Neuron (in vitro differentiated cells): ENCODE results near the gene SNCA.

Source experiments
- H2AFZ ChIP-seq: one replicate; pipeline ENCODE4 v1.6.1; 2013; ENCODE audit warnings: low read depth, mild to moderate bottlenecking, inconsistent platforms, low read length, moderate library complexity
- H3K27me3 ChIP-seq: one replicate; pipeline ENCODE4 v1.6.1; 2013; ENCODE audit warnings: low read length; ENCODE audit not compliant: insufficient read depth
- H3K36me3 ChIP-seq: one replicate; pipeline ENCODE4 v1.6.1; 2013; ENCODE audit warnings: low read length; ENCODE audit not compliant: insufficient read depth
- H3K4me1 ChIP-seq: one replicate; pipeline ENCODE4 v1.6.1; 2013; ENCODE audit warnings: low read length; ENCODE audit not compliant: insufficient read depth
- H3K4me3 ChIP-seq: 2 replicates; pipeline ENCODE4 v1.5.1; 2013; ENCODE audit warnings: mild to moderate bottlenecking, low read length, moderate library complexity
- H3K9me3 ChIP-seq: one replicate; pipeline ENCODE4 v1.6.1; 2013; ENCODE audit warnings: low read length

SNCA gene

DNA sequence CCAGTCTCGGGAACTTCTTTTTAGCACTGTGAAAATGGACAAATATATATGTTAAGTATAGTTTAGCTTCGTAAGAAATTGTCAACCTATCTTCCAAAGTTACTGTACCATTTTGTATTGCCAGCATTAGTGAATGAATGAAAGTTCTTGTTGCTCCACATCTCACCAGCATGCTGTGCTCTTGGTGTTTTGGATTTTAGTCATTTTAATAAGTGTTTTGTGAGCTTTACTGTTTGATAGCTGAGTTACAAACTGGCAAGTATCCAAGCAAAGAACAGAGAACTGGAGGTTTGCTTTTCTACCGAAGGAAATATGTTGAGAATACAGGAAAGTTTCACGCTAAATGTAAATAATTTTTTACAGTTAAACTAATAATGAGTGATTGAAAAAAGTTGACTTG, 33.0 kb downstream of the SNCA start:
- Histone ChIP-seq H3K4me1 (no peaks in the 10 kb centered on the region), H3K27me3 (no peaks in the 10 kb centered on the region), H3K36me3 (no peaks in the 10 kb centered on the region), H3K4me3 (no peak overlapping the region), H2AFZ (no peak overlapping the region), H3K9me3 (no peaks in the 10 kb centered on the region)

DNA sequence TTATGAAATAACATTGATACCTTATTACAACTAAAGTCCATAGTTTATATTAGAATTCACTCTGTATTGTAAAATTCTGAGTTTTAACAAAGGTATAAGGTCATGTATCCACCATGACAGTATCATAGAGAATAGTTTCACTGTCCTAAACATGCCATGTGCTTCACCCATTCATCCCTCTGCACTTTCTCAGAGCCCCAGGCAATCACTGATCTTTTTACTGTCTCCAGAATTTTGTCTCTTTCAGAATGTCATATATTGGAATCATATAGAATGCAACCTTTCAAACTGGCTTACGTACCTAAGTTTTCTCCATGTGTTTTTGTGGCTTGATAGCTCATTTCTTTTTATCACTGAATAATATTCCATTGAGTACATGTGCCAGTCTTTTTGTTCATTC, 33.9 kb downstream of the SNCA start:
- Histone ChIP-seq H3K27me3 (no peaks in the 10 kb centered on the region), H3K9me3 (no peaks in the 10 kb centered on the region), H3K36me3 (no peaks in the 10 kb centered on the region), H3K4me3 (no peak overlapping the region), H3K4me1 (no peaks in the 10 kb centered on the region), H2AFZ (no peak overlapping the region)

- H3K36me3 ChIP-seq = no peaks in the 10 kb centered on the region
- no peak overlapping the region for H3K4me3 ChIP-seq
- no peak overlapping the region for H2AFZ ChIP-seq
- no peaks in the 10 kb centered on the region for H3K4me1 ChIP-seq
- H3K27me3 ChIP-seq = no peaks in the 10 kb centered on the region
- H3K9me3 ChIP-seq = no peaks in the 10 kb centered on the region
Measured at GRCh38 chr4:89800527-89801103, 36.3 kb downstream of the SNCA start.

- H2AFZ ChIP-seq = no peak overlapping the region
- H3K4me3 ChIP-seq = no peak overlapping the region
- H3K9me3 ChIP-seq = no peaks in the 10 kb centered on the region
- H3K36me3 ChIP-seq = no peaks in the 10 kb centered on the region
- H3K27me3 ChIP-seq = no peaks in the 10 kb centered on the region
- no peaks in the 10 kb centered on the region for H3K4me1 ChIP-seq
Measured at GRCh38 chr4:89800012-89800516, 36.9 kb downstream of the SNCA start.

GRCh38 chr4:89799071-89799470, 37.9 kb downstream of the SNCA start:
- H2AFZ ChIP-seq = no peak overlapping the region
- no peaks in the 10 kb centered on the region for H3K27me3 ChIP-seq
- H3K36me3 ChIP-seq = no peaks in the 10 kb centered on the region
- no peaks in the 10 kb centered on the region for H3K4me1 ChIP-seq
- no peak overlapping the region for H3K4me3 ChIP-seq
- H3K9me3 ChIP-seq = no peaks in the 10 kb centered on the region

GRCh38 chr4:89797117-89797516, 39.8 kb downstream of the SNCA start:
- H3K36me3 ChIP-seq = no peaks in the 10 kb centered on the region

GRCh38 chr4:89788206-89789072, 48.5 kb downstream of the SNCA start:
- Histone ChIP-seq H3K27me3 (no peaks in the 10 kb centered on the region), H3K4me3 (no peak overlapping the region), H3K4me1 (peaks cover 5% of the 10 kb centered on the region), H3K9me3 (no peaks in the 10 kb centered on the region), H3K36me3 (no peaks in the 10 kb centered on the region), H2AFZ (no peak overlapping the region)

More at GRCh38 chr4:89797117-89797516, 39.8 kb downstream of the SNCA start:
- H3K4me3 ChIP-seq = no peak overlapping the region
- no peaks in the 10 kb centered on the region for H3K27me3 ChIP-seq
- H2AFZ ChIP-seq = no peak overlapping the region
- no peaks in the 10 kb centered on the region for H3K9me3 ChIP-seq
- H3K4me1 ChIP-seq = no peaks in the 10 kb centered on the region

- H3K27me3 ChIP-seq = no peaks in the 10 kb centered on the region
- no peak overlapping the region for H3K4me3 ChIP-seq
- H2AFZ ChIP-seq = no peak overlapping the region
- H3K4me1 ChIP-seq = peaks cover 5% of the 10 kb centered on the region
- H3K36me3 ChIP-seq = no peaks in the 10 kb centered on the region
- no peaks in the 10 kb centered on the region for H3K9me3 ChIP-seq
Measured at GRCh38 chr4:89784686-89785231, 52.2 kb downstream of the SNCA start.

DNA sequence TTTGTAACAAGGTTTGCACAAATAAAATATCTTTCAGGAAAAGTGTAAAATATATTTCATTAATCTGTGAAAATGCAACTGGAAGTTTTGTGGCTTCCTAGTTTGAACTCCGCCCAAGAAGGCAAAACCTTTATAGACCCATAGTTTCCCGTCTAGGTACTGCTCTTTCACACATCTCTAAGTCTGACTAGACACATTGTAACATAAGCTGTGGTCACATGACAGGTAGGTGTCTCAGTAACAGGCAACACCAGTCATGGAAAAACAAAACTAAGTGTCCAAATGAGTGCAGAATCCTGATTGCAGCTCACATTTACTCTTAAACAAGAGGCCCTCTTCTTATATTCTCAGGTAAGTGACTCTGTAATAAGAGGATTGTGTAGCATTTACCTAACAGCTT, 55.6 kb downstream of the SNCA start:
- H3K4me1 ChIP-seq = no peaks in the 10 kb centered on the region
- H2AFZ ChIP-seq = no peak overlapping the region
- H3K9me3 ChIP-seq = no peaks in the 10 kb centered on the region
- H3K27me3 ChIP-seq = no peaks in the 10 kb centered on the region
- no peak overlapping the region for H3K4me3 ChIP-seq
- no peaks in the 10 kb centered on the region for H3K36me3 ChIP-seq

DNA sequence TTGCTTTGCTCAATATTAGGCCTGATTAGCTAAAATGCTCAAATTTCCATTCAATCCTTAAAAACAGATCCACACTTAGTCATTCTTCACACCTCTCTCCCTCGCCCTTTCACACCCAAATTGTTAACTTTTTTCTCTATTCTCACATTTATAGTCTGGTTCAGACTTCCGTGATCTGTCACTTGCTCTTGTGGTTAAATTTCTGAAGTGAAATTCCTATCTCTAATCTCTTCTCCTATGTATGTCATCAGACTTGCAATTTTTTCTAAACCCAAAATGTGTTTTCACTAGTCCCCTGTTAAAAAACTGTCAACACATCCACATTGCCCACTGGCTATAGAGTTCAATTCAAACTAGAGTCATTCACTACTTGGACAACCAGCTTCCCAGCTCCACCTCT, 63.2 kb downstream of the SNCA start:
- no peaks in the 10 kb centered on the region for H3K36me3 ChIP-seq
- H2AFZ ChIP-seq = no peak overlapping the region
- no peaks in the 10 kb centered on the region for H3K27me3 ChIP-seq
- no peak overlapping the region for H3K4me3 ChIP-seq
- H3K4me1 ChIP-seq = no peaks in the 10 kb centered on the region
- H3K9me3 ChIP-seq = no peaks in the 10 kb centered on the region

DNA sequence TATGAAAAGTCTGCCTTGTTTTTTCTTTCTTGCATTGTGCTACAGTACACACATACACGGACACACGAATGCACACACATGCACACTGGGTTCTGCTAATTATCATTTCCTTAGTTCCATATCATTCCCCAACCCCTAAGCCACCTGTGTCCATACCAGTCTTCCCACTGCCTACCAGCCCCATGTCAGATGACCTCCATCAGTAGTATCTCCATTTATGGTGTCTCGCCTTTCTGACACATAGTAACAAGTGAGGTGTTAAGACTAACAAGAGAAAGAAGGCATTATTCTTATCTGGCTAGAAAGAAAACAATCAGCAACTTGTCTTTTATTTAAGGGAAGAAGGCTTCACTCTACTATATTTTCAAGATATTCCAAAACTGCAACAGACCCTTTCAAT, 67.1 kb downstream of the SNCA start:
- Histone ChIP-seq H3K36me3 (no peaks in the 10 kb centered on the region), H3K9me3 (no peaks in the 10 kb centered on the region), H3K4me1 (peaks cover 9% of the 10 kb centered on the region), H3K4me3 (no peak overlapping the region), H2AFZ (no peak overlapping the region), H3K27me3 (no peaks in the 10 kb centered on the region)

DNA sequence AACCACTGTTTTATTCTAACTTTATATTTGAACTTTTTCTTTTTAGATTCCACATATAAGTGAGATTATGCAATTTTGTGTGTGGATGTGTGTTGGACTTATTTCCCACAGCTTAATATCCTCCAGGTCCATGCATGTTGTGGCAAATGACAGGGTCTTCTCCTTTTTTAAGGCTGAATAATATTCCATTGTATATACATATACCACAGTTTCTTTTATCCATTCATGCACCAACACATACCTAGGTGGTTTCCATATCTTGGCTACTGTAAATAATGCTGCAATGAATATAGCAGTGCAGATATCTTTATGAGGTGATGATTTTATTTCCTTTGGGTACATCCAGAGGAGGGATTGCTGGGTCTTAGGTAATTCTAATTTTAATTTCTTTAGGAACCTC, 69.0 kb downstream of the SNCA start:
- H3K9me3 ChIP-seq = no peaks in the 10 kb centered on the region
- H3K4me1 ChIP-seq = peaks cover 9% of the 10 kb centered on the region
- no peaks in the 10 kb centered on the region for H3K36me3 ChIP-seq
- H3K4me3 ChIP-seq = no peak overlapping the region
- H2AFZ ChIP-seq = no peak overlapping the region
- no peaks in the 10 kb centered on the region for H3K27me3 ChIP-seq

GRCh38 chr4:89765966-89766365, 71.0 kb downstream of the SNCA start:
- no peaks in the 10 kb centered on the region for H3K36me3 ChIP-seq
- no peak overlapping the region for H2AFZ ChIP-seq
- H3K27me3 ChIP-seq = no peaks in the 10 kb centered on the region
- peaks cover 15% of the 10 kb centered on the region for H3K4me1 ChIP-seq
- no peaks in the 10 kb centered on the region for H3K9me3 ChIP-seq
- H3K4me3 ChIP-seq = no peak overlapping the region
